HFFc6 (cell line): ENCODE measurements around the gene GRID1. TPM values are rescaled to one million over a fixed set of nuclear protein-coding genes. Genes with fewer than 3 reads are reported as not detected.
"Not testable (repeated sequence)": the region's sequence is repeated elsewhere in the genome, so short reads cannot be mapped to it uniquely, and the experiment has no call there.

ENCODE experiments used
- DNase-seq: peaks from one replicate; pipeline ENCODE4 v3.0.0-alpha.2; 2018
- H3K27ac Mint-ChIP-seq: 2 replicates; pipeline ENCODE4 v1.8.0; 2020; ENCODE audit warnings: mild to moderate bottlenecking, mixed read lengths
- H3K27me3 Mint-ChIP-seq: 2 replicates; pipeline ENCODE4 v1.8.0; 2021; ENCODE audit warnings: mild to moderate bottlenecking, moderate library complexity, mixed read lengths; ENCODE audit not compliant: insufficient read depth
- H3K36me3 Mint-ChIP-seq: 2 replicates; pipeline ENCODE4 v1.8.0; 2021; ENCODE audit warnings: low read depth, mixed read lengths
- H3K4me1 Mint-ChIP-seq: 2 replicates; pipeline ENCODE4 v1.8.0; 2020; ENCODE audit warnings: low read depth, mixed read lengths
- H3K4me3 Mint-ChIP-seq: 2 replicates; pipeline ENCODE4 v1.8.0; 2020; ENCODE audit warnings: mild to moderate bottlenecking, moderate library complexity, mixed read lengths
- H3K9me3 Mint-ChIP-seq: 2 replicates; pipeline ENCODE4 v1.8.0; 2020; ENCODE audit warnings: mild to moderate bottlenecking, mixed read lengths
- total RNA-seq, 6 experiments: library from RNA; stranded (reverse); fragmentation: NEBNext Ultra II Directional; extraction: Animal tissue kit (Norgen Biotek cat#: 25700); gene quantifications; 2 replicates in 1 of 6; 3 replicates in 5 of 6; pipeline ENCODE4 v1.2.3, GENCODE V29; 2021
- TF ChIP-seq, protein P1 (sequence below): fragments of 200-600 bp; sonication (generic); IDR thresholded peaks from 2 replicates; pipeline ENCODE4 v1.5.0; 2021; ENCODE audit warnings: antibody characterized with exemption, mild to moderate bottlenecking

Gene GRID1
- total RNA-seq, 6 experiments from 2014 or later = not detected

DNA sequence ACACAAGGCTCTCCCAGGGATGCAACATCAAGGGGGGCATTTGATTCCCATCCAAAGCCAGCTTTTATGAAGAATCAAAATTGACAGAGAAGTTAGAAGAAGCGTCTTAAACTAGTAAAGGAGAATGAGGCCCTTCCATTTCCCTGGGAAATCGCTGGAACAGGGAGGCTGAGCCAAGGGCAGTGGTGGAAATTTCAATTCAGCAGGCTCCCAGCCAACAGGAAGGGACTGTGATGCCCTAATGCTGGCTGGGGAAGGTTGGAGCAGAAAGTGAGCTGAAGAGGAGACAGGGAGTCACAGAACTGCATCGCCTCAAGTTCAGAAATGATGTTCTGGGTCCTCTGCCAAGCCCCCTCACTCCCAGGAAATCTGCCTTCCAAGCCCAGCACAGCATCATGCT, 517.3 kb downstream of the GRID1 start:
- Mint-ChIP-seq H3K36me3 (no peaks in the 10 kb centered on the region; the same call in 1 of the 2 replicates), H3K4me1 (no peaks in the 10 kb centered on the region), H3K4me3 (no peak overlapping the region), H3K9me3 (peaks cover 45% of the 10 kb centered on the region), H3K27ac (no peak overlapping the region), H3K27me3 (no peaks in the 10 kb centered on the region; the same call in 1 of the 2 replicates)
- no peak for DNase-seq
- TF ChIP-seq, protein P1, sequence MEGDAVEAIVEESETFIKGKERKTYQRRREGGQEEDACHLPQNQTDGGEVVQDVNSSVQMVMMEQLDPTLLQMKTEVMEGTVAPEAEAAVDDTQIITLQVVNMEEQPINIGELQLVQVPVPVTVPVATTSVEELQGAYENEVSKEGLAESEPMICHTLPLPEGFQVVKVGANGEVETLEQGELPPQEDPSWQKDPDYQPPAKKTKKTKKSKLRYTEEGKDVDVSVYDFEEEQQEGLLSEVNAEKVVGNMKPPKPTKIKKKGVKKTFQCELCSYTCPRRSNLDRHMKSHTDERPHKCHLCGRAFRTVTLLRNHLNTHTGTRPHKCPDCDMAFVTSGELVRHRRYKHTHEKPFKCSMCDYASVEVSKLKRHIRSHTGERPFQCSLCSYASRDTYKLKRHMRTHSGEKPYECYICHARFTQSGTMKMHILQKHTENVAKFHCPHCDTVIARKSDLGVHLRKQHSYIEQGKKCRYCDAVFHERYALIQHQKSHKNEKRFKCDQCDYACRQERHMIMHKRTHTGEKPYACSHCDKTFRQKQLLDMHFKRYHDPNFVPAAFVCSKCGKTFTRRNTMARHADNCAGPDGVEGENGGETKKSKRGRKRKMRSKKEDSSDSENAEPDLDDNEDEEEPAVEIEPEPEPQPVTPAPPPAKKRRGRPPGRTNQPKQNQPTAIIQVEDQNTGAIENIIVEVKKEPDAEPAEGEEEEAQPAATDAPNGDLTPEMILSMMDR = no peak

DNA sequence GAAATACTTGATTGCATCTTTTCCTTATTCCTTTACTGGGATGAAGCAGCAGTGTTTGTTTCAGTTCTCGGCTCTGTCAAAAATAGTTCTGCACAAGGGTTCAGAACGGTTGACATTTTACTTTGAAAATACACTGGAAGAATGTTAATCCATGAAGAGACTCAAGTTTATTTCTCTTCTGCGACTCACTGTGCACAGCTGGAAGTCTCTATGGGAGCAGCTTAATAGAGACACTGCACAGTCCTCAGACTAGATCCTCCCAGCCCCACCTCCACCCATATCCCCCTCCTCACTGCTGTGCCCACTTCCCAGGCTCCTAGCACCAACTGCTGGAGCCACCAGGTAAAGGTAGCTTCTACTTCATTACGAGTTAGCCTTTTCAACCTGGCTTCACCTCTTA, 517.8 kb downstream of the GRID1 start:
- no peak overlapping the region for H3K27ac Mint-ChIP-seq
- H3K27me3 Mint-ChIP-seq = no peaks in the 10 kb centered on the region; the same call in 1 of the 2 replicates
- DNase-seq = no peak
- no peaks in the 10 kb centered on the region for H3K36me3 Mint-ChIP-seq
- no peaks in the 10 kb centered on the region for H3K4me1 Mint-ChIP-seq
- TF ChIP-seq, protein P1 = no peak
- H3K9me3 Mint-ChIP-seq = peaks cover 40% of the 10 kb centered on the region
- H3K4me3 Mint-ChIP-seq = no peak overlapping the region

DNA sequence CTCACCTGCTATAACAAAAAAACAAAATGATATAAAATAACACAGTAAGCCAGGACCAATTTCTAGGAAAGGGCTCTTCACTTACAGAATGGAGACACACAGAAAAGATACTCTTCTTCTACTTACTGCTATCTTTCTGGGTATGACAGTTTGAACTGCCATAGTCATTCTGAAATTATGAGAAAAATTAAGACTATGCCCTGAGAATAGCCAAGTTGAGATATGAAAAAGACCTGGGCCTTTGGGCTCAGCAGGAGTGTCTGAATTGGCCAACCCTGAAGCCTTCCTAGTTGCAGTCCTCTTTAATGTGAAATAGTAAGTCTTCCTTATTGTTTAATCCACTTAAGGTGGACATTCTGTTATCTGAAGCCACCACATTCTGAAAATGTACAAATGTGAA, 519.5 kb downstream of the GRID1 start:
- Mint-ChIP-seq H3K4me3 (no peak overlapping the region), H3K36me3 (no peaks in the 10 kb centered on the region), H3K4me1 (no peaks in the 10 kb centered on the region), H3K27ac (no peak overlapping the region), H3K27me3 (no peaks in the 10 kb centered on the region; the same call in 1 of the 2 replicates), H3K9me3 (peaks cover 35% of the 10 kb centered on the region)
- no peak for DNase-seq
- TF ChIP-seq, protein P1 = no peak

DNA sequence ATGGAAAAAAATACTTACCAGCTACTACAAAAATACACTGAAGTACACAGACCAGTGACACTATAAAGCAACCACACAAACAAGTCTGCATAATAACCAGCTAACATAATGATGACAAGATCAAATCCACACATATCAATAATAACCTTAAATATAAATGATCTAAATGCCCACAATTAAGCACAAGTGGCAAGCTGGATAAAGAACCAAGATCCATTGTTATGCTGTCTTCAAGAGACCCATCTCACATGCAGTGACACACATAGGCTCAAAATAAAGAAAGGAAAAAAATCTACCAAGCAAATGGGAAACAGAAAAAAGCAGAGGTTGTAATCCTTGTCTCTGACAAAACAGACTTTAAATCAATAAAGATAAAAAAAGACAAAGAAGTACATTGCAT, 527.9 kb downstream of the GRID1 start:
- peaks cover 60% of the 10 kb centered on the region for H3K9me3 Mint-ChIP-seq
- H3K36me3 Mint-ChIP-seq, H3K27me3 Mint-ChIP-seq, DNase-seq, H3K27ac Mint-ChIP-seq, H3K4me1 Mint-ChIP-seq, H3K4me3 Mint-ChIP-seq: not testable (repeated sequence)

DNA sequence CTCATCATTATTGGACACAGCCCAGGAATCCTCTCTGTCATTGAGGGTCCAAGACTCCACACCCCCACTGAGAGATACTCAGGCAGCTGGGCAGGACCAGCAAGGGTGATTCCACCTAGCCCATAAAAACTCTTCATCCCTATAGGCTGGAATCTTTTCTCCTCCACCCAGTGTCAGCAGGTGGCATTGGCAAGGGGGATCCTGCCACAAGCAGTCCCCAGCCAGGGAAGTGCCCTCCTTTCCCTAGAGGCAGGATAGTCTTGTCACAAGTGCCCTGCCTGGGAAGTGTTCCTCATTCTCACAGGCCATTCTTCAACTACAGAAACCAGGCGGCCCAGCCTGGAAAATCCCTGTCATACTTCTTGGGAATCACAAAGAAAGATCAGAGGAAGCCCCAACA, 533.6 kb downstream of the GRID1 start:
- Mint-ChIP-seq H3K27me3 (no peaks in the 10 kb centered on the region), H3K4me3 (no peak overlapping the region), H3K4me1 (no peaks in the 10 kb centered on the region), H3K27ac (no peak overlapping the region), H3K36me3 (peaks cover under 1% of the 10 kb centered on the region; the same call in 1 of the 2 replicates), H3K9me3 (peaks cover 46% of the 10 kb centered on the region)
- TF ChIP-seq, protein P1 = no peak
- DNase-seq = no peak

DNA sequence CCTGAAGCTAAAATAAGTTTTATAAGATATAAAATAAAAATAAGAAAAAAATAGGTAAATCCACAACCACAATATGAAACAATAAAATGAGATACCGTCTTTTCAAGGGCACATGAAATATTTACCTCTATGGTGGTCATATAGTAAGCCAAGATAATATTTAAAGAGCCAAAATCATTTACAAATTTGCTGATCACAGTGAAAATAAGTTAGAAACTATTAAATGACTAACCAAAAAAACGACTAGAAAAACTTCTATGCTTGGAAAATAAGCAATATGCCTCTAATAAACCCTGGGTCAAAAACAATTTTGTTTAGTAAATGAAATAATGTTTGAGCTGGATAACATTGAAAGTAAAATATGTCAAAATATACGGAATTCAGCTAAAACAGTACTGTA, 535.2 kb downstream of the GRID1 start:
- Mint-ChIP-seq H3K36me3 (no peaks in the 10 kb centered on the region), H3K4me3 (no peak overlapping the region), H3K9me3 (peaks cover 51% of the 10 kb centered on the region), H3K27ac (no peak overlapping the region), H3K27me3 (no peaks in the 10 kb centered on the region), H3K4me1 (no peaks in the 10 kb centered on the region)
- no peak for DNase-seq
- TF ChIP-seq, protein P1 = no peak
